ENCODE results near the gene SIAH2. TPM values are rescaled to one million over a fixed set of nuclear protein-coding genes. Genes with fewer than 3 reads are reported as not detected.

Gene SIAH2
- total RNA-seq, 2 donors from 2014 or later: 14.8 to 30.0 TPM

GRCh38 chr3:150743508-150743907, 19.5 kb downstream of the SIAH2 start:
- Histone ChIP-seq H3K36me3 (peaks cover 9% of the 10 kb centered on the region), H3K4me3 (no peak overlapping the region), H3K4me1 (peaks cover 0 to 35% of the 10 kb centered on the region in 2 donors), H3K27ac (no peak overlapping the region), H3K9me3 (no peaks in the 10 kb centered on the region), H3K27me3 (no peaks in the 10 kb centered on the region)
- TF ChIP-seq CTCF (IDR thresholded peaks at IDR 0.05): no peak
- DNase-seq (ENCODE audit: low spot score): no peak

- TF ChIP-seq CTCF (IDR thresholded peaks at IDR 0.05): no peak
- Histone ChIP-seq H3K27me3 (no peaks in the 10 kb centered on the region), H3K4me1 (peaks cover 0 to 38% of the 10 kb centered on the region in 2 donors), H3K4me3 (no peak overlapping the region), H3K36me3 (peaks cover 9% of the 10 kb centered on the region), H3K27ac (no peak overlapping the region), H3K9me3 (no peaks in the 10 kb centered on the region)
- DNase-seq (ENCODE audit: low spot score): no peak
Measured at GRCh38 chr3:150742679-150743078, 20.3 kb downstream of the SIAH2 start.

GRCh38 chr3:150742141-150742523, 20.8 kb downstream of the SIAH2 start:
- Histone ChIP-seq H3K4me3 (no peak overlapping the region), H3K4me1 (peaks cover 0 to 41% of the 10 kb centered on the region in 2 donors), H3K36me3 (peaks cover 9% of the 10 kb centered on the region), H3K27ac (no peak overlapping the region), H3K9me3 (no peaks in the 10 kb centered on the region), H3K27me3 (no peaks in the 10 kb centered on the region)
- DNase-seq (ENCODE audit: low spot score): no peak
- no peak for TF ChIP-seq CTCF (IDR thresholded peaks at IDR 0.05)

- no peak for TF ChIP-seq CTCF (IDR thresholded peaks at IDR 0.05)
- Histone ChIP-seq H3K4me3 (no peak overlapping the region), H3K27ac (no peak overlapping the region), H3K9me3 (no peaks in the 10 kb centered on the region), H3K36me3 (peaks cover 9% of the 10 kb centered on the region), H3K4me1 (peaks cover 0 to 36% of the 10 kb centered on the region in 2 donors), H3K27me3 (no peaks in the 10 kb centered on the region)
- DNase-seq (ENCODE audit: low spot score): no peak
Measured at GRCh38 chr3:150741497-150742140, 21.4 kb downstream of the SIAH2 start.

- Histone ChIP-seq H3K36me3 (peaks cover 9% of the 10 kb centered on the region), H3K9me3 (no peaks in the 10 kb centered on the region), H3K27ac (no peak overlapping the region), H3K4me3 (no peak overlapping the region), H3K4me1 (peaks cover 0 to 31% of the 10 kb centered on the region in 2 donors), H3K27me3 (no peaks in the 10 kb centered on the region)
- no peak for DNase-seq (ENCODE audit: low spot score)
- TF ChIP-seq CTCF (IDR thresholded peaks at IDR 0.05): no peak
Measured at GRCh38 chr3:150740733-150741496, 22.1 kb downstream of the SIAH2 start.
